ENCODE data around the gene LYSMD3. TPM values are rescaled to one million over a fixed set of nuclear protein-coding genes. Genes with fewer than 3 reads are reported as not detected.

Gene LYSMD3
- total RNA-seq, 2 experiments from 2014 or later = 9.5 to 14.8 TPM

DNA sequence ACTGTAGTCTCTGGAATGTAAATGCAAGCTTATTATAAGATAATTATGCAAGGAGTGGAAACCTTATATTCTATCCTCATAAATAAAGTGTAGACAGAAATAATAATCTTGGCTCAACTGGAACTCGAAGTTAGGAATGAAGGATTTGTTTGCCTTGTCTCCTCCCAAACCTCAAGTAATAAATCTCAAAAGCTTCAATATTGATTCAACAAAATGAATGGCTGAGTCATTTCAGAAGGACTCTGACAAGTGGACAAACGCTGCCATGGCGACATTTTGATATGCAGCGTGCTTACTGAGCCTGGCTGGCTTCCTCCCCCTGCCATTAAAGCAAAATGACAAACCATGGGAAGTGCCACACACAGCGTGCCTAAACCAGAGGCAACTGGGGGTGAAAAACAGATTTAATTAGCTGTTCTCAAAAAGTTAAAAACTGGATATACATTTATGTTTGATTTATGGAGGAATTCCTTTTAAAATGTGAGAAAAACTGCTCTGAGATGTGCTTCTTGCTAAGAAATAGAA lies 18.7 kb upstream of the LYSMD3 start:
- Histone ChIP-seq H3K9me2 (ENCODE audit: insufficient read depth, low read length) (no peaks in the 10 kb centered on the region), H3K36me3 (ENCODE audit: insufficient read depth, low read length) (no peaks in the 10 kb centered on the region), H3K4me2 (ENCODE audit: low read length) (no peak overlapping the region), H3K9me3 (ENCODE audit: low read length) (no peaks in the 10 kb centered on the region), H3K27ac (ENCODE audit: low read depth, low read length, poor library complexity, severe bottlenecking) (no peak overlapping the region), H3K79me2 (ENCODE audit: insufficient read depth, low read depth, low read length) (no peaks in the 10 kb centered on the region), H3K4me1 (ENCODE audit: insufficient read depth, low read length, poor library complexity, severe bottlenecking) (no peaks in the 10 kb centered on the region), H2AFZ (ENCODE audit: low read length) (no peak overlapping the region), H3K4me3 (ENCODE audit: low read depth, low read length, poor library complexity, severe bottlenecking) (no peak overlapping the region), H4K20me1 (ENCODE audit: insufficient read depth, low read length) (no peaks in the 10 kb centered on the region)
- DNase-seq (ENCODE audit: low spot score) = no peak
- TF ChIP-seq, protein P1, sequence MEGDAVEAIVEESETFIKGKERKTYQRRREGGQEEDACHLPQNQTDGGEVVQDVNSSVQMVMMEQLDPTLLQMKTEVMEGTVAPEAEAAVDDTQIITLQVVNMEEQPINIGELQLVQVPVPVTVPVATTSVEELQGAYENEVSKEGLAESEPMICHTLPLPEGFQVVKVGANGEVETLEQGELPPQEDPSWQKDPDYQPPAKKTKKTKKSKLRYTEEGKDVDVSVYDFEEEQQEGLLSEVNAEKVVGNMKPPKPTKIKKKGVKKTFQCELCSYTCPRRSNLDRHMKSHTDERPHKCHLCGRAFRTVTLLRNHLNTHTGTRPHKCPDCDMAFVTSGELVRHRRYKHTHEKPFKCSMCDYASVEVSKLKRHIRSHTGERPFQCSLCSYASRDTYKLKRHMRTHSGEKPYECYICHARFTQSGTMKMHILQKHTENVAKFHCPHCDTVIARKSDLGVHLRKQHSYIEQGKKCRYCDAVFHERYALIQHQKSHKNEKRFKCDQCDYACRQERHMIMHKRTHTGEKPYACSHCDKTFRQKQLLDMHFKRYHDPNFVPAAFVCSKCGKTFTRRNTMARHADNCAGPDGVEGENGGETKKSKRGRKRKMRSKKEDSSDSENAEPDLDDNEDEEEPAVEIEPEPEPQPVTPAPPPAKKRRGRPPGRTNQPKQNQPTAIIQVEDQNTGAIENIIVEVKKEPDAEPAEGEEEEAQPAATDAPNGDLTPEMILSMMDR (conservative IDR thresholded peaks at IDR 0.05; ENCODE audit: low read length) = no peak
- TF ChIP-seq EZH2phosphoT487 (IDR thresholded peaks at IDR 0.05; ENCODE audit: borderline replicate concordance, low read depth, low read length) = no peak
- intact Hi-C loops (cut with micrococcal nuclease; ENCODE audit: unreplicated experiment) = no loop called here
- ChIA-PET CTCF (ENCODE audit: unreplicated experiment) (no interaction called here), POLR2A (no interaction called here)
- no TSS peak for BruUV-seq (replicated peaks)

DNA sequence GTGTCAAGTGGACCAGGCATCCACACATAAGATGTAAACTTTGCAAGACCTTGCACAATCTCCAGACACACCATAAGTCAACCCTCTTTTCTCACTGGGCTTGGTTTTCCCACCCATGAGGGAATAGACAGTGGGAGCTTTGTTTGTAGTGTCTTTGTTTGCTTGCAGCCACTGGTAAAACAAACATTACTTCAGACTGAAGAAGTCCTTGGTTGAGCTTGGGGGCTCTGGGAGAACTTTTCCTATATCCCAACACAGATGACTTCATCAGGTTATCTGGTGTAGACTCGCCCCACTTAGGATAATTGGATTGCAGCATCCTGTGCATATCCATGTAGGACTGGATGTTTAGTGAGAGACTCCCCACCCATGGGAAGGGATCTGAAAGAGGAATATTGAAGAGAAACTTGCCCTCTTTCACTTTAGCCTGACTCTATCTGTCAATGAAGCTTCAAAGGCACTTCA lies 17.7 kb upstream of the LYSMD3 start:
- TF ChIP-seq EZH2phosphoT487 (IDR thresholded peaks at IDR 0.05; ENCODE audit: borderline replicate concordance, low read depth, low read length) = no peak
- TF ChIP-seq, protein P1 (conservative IDR thresholded peaks at IDR 0.05; ENCODE audit: low read length) = no peak
- ChIA-PET CTCF (ENCODE audit: unreplicated experiment) (no interaction called here), POLR2A (no interaction called here)
- H3K9me2 ChIP-seq (ENCODE audit: insufficient read depth, low read length) = no peaks in the 10 kb centered on the region
- H3K36me3 ChIP-seq (ENCODE audit: insufficient read depth, low read length) = no peaks in the 10 kb centered on the region
- intact Hi-C loops (cut with micrococcal nuclease; ENCODE audit: unreplicated experiment) = no loop called here
- H2AFZ ChIP-seq (ENCODE audit: low read length) = no peak overlapping the region
- no TSS peak for BruUV-seq (replicated peaks)
- no peaks in the 10 kb centered on the region for H3K79me2 ChIP-seq (ENCODE audit: insufficient read depth, low read depth, low read length)
- no peak overlapping the region for H3K4me3 ChIP-seq (ENCODE audit: low read depth, low read length, poor library complexity, severe bottlenecking)
- H3K9me3 ChIP-seq (ENCODE audit: low read length) = no peaks in the 10 kb centered on the region
- H3K4me1 ChIP-seq (ENCODE audit: insufficient read depth, low read length, poor library complexity, severe bottlenecking) = no peaks in the 10 kb centered on the region
- H3K4me2 ChIP-seq (ENCODE audit: low read length) = no peak overlapping the region
- H3K27ac ChIP-seq (ENCODE audit: low read depth, low read length, poor library complexity, severe bottlenecking) = no peak overlapping the region
- DNase-seq (ENCODE audit: low spot score) = no peak
- H4K20me1 ChIP-seq (ENCODE audit: insufficient read depth, low read length) = no peaks in the 10 kb centered on the region

DNA sequence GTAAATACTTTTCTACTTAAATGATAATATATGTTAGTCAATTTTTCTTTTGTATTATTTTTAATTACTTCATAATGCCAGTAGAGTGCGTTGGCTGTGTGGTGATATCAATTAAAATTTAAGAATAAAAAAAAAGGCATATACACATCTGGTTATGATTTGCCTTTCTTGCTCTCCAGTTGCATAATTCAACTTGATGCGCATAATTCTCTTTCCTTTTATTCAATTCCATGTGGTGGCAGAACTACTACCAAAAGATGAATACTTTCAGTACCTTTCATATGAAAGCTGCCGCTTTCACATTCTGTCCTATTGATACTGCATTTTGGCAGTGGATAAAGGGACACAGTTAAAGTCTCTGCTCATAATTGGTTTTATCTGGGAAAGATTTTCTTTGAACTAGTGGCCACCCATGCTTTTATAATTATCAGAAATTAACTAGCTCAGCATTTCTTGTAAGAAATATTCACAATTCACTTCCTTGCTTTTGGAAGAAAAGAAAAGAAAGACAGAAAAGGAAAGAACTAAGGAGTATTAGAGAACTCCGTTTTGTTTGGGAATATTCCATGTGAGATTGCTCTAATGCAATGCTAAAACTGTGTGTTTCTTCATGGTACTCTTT lies 16.9 kb upstream of the LYSMD3 start:
- intact Hi-C loops (cut with micrococcal nuclease; ENCODE audit: unreplicated experiment) = no loop called here
- Histone ChIP-seq H3K4me3 (ENCODE audit: low read depth, low read length, poor library complexity, severe bottlenecking) (no peak overlapping the region), H4K20me1 (ENCODE audit: insufficient read depth, low read length) (no peaks in the 10 kb centered on the region), H3K4me2 (ENCODE audit: low read length) (no peak overlapping the region), H3K36me3 (ENCODE audit: insufficient read depth, low read length) (no peaks in the 10 kb centered on the region), H3K27ac (ENCODE audit: low read depth, low read length, poor library complexity, severe bottlenecking) (no peak overlapping the region), H2AFZ (ENCODE audit: low read length) (no peak overlapping the region), H3K4me1 (ENCODE audit: insufficient read depth, low read length, poor library complexity, severe bottlenecking) (no peaks in the 10 kb centered on the region), H3K9me3 (ENCODE audit: low read length) (no peaks in the 10 kb centered on the region), H3K9me2 (ENCODE audit: insufficient read depth, low read length) (no peaks in the 10 kb centered on the region), H3K79me2 (ENCODE audit: insufficient read depth, low read depth, low read length) (no peaks in the 10 kb centered on the region)
- BruUV-seq (replicated peaks) = no TSS peak
- CTCF ChIA-PET (ENCODE audit: unreplicated experiment) = no interaction called here
- DNase-seq (ENCODE audit: low spot score) = no peak
- POLR2A ChIA-PET = interaction anchor here (1.1 kb wide), 1 partner anchor 836 kb away, joined by 3 read pairs; no protein-coding TSS in a partner anchor
- TF ChIP-seq, protein P1 (conservative IDR thresholded peaks at IDR 0.05; ENCODE audit: low read length) = no peak
- no peak for TF ChIP-seq EZH2phosphoT487 (IDR thresholded peaks at IDR 0.05; ENCODE audit: borderline replicate concordance, low read depth, low read length)

Measured in OCI-LY7 (cell line).